Subcutaneous adipose tissue (tissue), 4 donors: ENCODE data around the gene LRP1B. TPM values are rescaled to one million over a fixed set of nuclear protein-coding genes. Genes with fewer than 3 reads are reported as not detected.

Experiments
- total RNA-seq, 4 donors: library from RNA; depleted of rRNA; stranded (reverse); fragments of >200 nt; gene quantifications; one replicate each; pipeline ENCODE4 v1.1.0, GENCODE V29; 2016
- TF ChIP-seq, protein P1 (sequence below): fragments of 450-650 bp; IDR thresholded peaks from one replicate; pipeline ENCODE4 v1.5.1; 2016; ENCODE audit warnings: low read depth, mild to moderate bottlenecking, control low read depth, antibody characterized with exemption, moderate library complexity

Gene LRP1B
- total RNA-seq, 4 donors from 2014 or later: 4.2 to 50.2 (median 14.7) TPM

GRCh38 chr2:141930803-141931202 is 200.0 kb downstream of the LRP1B start:
- TF ChIP-seq, protein P1, sequence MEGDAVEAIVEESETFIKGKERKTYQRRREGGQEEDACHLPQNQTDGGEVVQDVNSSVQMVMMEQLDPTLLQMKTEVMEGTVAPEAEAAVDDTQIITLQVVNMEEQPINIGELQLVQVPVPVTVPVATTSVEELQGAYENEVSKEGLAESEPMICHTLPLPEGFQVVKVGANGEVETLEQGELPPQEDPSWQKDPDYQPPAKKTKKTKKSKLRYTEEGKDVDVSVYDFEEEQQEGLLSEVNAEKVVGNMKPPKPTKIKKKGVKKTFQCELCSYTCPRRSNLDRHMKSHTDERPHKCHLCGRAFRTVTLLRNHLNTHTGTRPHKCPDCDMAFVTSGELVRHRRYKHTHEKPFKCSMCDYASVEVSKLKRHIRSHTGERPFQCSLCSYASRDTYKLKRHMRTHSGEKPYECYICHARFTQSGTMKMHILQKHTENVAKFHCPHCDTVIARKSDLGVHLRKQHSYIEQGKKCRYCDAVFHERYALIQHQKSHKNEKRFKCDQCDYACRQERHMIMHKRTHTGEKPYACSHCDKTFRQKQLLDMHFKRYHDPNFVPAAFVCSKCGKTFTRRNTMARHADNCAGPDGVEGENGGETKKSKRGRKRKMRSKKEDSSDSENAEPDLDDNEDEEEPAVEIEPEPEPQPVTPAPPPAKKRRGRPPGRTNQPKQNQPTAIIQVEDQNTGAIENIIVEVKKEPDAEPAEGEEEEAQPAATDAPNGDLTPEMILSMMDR: no peak

- TF ChIP-seq, protein P1: no peak
Measured at GRCh38 chr2:141929331-141930252, 201.2 kb downstream of the LRP1B start.

DNA sequence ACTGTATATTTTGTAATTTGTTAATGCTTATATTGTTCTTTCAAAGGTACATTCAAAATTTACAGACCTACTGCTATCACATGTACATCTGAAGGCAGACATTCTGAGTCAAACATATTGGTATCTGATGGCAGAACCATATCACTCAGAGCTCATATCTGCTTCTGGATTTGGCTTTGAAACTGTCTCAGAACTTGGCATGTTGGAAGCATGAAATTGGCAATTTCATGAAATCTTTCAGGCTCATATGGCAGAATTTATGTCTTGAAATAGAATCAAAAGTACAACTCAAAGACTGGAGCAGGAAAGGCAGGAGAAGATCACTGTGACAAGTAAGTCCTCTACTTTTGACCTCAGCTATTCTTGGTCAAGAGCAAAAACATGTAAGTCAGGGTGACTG is 202.3 kb downstream of the LRP1B start:
- TF ChIP-seq, protein P1: no peak

GRCh38 chr2:141927536-141927935 is 203.3 kb downstream of the LRP1B start:
- TF ChIP-seq, protein P1: no peak

DNA sequence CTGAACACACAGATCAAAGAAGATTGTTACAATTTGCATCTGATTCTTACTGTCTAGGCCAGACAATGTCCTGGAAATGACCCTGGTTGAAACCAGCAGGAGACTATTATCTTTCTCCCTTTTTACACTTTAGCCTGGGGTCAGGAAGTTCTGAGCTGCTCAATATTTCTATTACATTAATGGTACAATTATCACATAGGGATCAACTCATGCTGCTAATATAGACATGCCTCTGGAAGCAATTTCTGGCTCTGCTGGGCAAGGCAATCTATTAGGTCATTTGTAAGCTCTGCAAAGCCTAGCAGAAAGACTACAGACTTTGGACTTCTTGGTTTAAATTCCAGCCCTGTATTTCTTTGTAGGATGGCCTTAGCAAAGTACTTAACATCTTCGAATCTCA is 205.3 kb downstream of the LRP1B start:
- TF ChIP-seq, protein P1: no peak

GRCh38 chr2:141923657-141924056 is 207.2 kb downstream of the LRP1B start:
- TF ChIP-seq, protein P1: no peak

GRCh38 chr2:141911485-141912066 is 219.2 kb downstream of the LRP1B start:
- TF ChIP-seq, protein P1: no peak
